Dermis lymphatic vessel endothelial cell (primary cell): ENCODE data around the gene ZBTB32. TPM values are rescaled to one million over a fixed set of nuclear protein-coding genes. Genes with fewer than 3 reads are reported as not detected.

ENCODE experiments used
- total RNA-seq: library from RNA; depleted of rRNA; stranded (reverse); fragments of >200 nt; gene quantifications from 2 replicates; pipeline ENCODE4 v1.2.1, GENCODE V29; 2014

ZBTB32 gene
- total RNA-seq = not detected in 2 replicates

GRCh38 chr19:35704218-35704617 lies at the start of gene ZBTB32:
Gene ZBTB32 (plus strand): TSS chr19:35704558. CDS start chr19:35714627, 10,069 bp downstream.

GRCh38 chr19:35666251-35666913 lies 38.0 kb upstream of the ZBTB32 start, which contains the start of gene UPK1A:
Gene UPK1A (plus strand): TSS chr19:35666517. CDS start chr19:35666813, 296 bp downstream.

GRCh38 chr19:35717665-35718344 lies 13.4 kb downstream of the ZBTB32 start, which contains the start of gene KMT2B:
Gene KMT2B (plus strand): TSS chr19:35718003. CDS start chr19:35718019, 16 bp downstream.

GRCh38 chr19:35742121-35742724 lies 37.9 kb downstream of the ZBTB32 start, which contains the start of gene IGFLR1:
Gene IGFLR1 (minus strand): TSS chr19:35742452. CDS start chr19:35741180, 1,272 bp downstream.

GRCh38 chr19:35745328-35746086 lies 41.1 kb downstream of the ZBTB32 start, which contains the start of the genes PSENEN and U2AF1L4:
Gene PSENEN (plus strand): TSS chr19:35745651. CDS start chr19:35745931, 280 bp downstream.
Gene U2AF1L4 (minus strand): TSS chr19:35745418. CDS start chr19:35745391, 27 bp downstream.

DNA sequence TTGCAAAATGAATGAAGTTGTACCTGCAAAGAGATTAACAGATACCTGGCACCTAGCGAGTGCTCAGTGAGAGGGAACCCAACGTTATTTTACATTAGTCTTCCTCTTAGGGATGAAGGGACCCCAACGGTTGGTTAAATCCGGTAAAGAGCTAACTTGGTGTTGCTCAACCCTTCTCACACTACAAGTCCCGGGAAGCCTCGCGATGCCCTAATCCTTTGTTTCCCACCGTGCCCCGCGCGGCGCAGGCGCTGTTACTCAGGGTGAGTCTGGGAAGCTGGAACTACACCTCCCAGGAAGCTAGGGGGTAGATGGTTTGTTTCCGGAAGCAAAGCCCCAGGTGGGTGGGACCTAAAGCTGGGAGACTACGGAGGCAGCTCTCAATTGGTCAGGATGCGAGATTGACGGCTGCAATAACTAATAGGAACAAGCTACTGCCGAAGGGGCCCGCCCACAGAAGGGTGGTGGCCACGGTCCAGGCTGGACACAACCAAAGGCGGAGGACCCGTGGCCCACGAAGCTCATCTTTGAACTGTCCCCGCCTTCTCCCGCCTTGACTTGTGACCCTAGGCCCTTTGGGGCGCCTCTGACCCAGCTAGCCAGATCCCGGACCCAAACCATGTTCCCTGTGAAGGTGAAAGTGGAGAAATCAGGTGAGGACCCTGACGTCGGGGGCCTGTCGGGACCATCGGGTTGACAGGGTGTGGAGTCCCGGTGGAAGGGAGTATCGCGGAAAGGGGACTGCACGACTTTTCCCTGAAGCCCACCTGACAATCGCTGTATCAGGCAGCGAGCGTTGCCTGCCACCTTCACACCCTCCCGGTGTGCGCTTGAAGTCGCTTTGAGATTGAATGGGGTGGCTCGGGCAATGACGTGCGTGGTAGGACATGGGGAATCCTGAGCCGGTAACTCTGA lies 44.0 kb downstream of the ZBTB32 start, which contains the start of gene LIN37:
LIN37 (plus strand) TSS at position 471 of the 915 bp plus-strand sequence; CDS start at position 620, 149 bp downstream.

DNA sequence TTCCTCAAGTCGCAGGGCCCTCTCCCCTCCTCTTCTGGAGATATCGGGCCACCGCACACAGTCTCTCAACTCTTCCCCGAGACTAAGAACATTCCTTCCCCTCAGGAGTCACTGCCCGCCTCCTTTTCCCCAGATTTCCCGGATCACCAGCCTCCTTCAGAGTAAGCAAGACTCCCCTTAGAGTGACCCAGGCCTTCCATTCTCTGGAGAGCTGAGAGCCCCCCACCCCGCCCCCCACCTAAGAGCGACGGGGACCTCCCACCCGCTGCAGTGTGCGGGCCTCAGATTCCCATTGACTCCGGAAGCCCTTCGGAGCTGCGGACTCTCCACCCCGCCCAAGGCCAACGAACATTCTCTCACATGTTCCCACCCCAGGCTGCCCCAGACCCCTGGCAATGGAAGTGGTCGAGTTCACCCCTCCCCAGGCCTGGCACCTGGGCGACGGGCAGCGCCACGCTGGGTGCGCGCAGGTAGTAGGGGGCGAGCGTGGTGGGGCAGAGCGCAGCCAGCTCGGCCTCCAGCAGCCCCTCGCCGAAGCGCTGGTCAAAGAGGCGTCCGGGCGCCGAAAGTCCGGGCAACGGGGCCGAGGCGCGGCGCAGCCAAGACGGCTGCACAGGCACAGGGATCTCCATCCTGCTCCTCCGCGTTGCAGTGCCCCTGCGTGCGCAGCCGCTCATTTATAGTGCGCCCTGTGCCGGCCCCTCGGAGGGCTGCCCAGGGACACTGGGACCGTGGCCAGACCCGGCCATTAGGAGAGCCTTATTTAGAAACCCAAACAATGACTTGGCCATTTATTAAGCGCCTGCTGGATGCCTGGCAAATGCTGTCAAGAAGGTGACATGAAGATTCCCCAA lies 52.2 kb downstream of the ZBTB32 start, which contains the start of gene HSPB6:
HSPB6 (minus strand) TSS at position 653 of the 854 bp plus-strand sequence; CDS start at position 632, 21 bp downstream.

DNA sequence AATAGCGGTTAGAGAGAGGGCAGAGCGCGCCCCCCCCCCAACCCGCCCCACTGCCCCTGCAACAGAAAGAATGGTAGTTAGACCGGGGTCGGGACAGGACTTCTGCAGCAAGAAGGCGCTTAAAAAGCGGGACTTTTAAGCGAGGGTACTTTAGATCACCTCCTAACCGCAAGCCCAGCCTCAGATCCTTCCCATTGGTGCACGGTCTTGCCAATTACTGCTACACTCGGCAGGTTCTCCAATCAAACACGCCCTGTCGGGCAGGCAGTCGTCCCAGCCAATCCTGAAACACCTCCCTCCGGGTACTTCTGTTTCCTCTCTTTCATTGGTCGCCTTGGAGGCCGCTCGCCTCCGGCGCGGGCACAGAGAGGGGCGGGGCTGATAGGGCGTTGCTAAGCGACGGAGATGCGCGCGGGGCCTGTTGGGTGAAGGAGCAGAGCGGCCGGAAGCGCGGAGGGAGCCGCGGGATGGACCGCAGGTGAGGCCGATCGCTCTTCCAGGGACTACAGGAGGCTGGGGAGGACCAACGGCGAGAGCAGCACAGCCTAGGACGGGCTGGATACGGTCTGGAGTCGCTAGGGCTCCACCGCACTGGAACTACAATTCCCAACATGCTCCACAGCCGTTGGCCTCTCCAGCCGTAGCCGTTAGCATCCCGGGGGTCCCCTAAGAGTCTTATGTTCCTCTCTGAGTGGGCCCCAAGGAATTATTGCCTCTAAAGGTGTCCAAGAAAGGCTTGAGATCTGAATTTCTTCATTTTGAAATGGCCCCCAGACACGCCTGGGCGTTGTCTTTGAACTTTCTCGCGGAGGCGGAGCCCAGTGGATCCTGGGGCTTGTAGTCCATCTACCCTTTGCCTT lies 53.6 kb downstream of the ZBTB32 start, which contains the start of gene PROSER3:
PROSER3 (plus strand) TSS at position 428 of the 860 bp plus-strand sequence; CDS start at position 468, 40 bp downstream.

Other genes starting within 250 kb of the ZBTB32 start
- not detected in 2 replicates for gene KRTDAP, start 214.1 kb upstream of the ZBTB32 start, total RNA-seq
- not detected in 2 replicates for gene DMKN, start 190.9 kb upstream of the ZBTB32 start, total RNA-seq
- gene SBSN, start 176.2 kb upstream of the ZBTB32 start, total RNA-seq = not detected in 2 replicates
- gene GAPDHS, start 171.1 kb upstream of the ZBTB32 start, total RNA-seq = 0.09 TPM in 1 of 2 replicates, not detected in the other
- 48.7 and 50.9 TPM in 2 replicates for gene TMEM147, start 158.9 kb upstream of the ZBTB32 start, total RNA-seq
- gene ATP4A, start 140.9 kb upstream of the ZBTB32 start, total RNA-seq = not detected in 2 replicates
- not detected in 2 replicates for gene PMIS2, start 118.4 kb upstream of the ZBTB32 start, total RNA-seq
- 3.3 and 3.5 TPM in 2 replicates for gene HAUS5, start 91.8 kb upstream of the ZBTB32 start, total RNA-seq
- gene RBM42, start 75.5 kb upstream of the ZBTB32 start, total RNA-seq = 26.0 and 28.3 TPM in 2 replicates
- gene ETV2, start 62.8 kb upstream of the ZBTB32 start, total RNA-seq = 0.17 and 0.87 TPM in 2 replicates
- 292 and 462 TPM in 2 replicates for gene COX6B1, start 56.2 kb upstream of the ZBTB32 start, total RNA-seq
- gene UPK1A, start 38.0 kb upstream of the ZBTB32 start, total RNA-seq = not detected in 2 replicates
- gene KMT2B, start 13.4 kb downstream of the ZBTB32 start, total RNA-seq = 4.2 and 4.3 TPM in 2 replicates
- gene IGFLR1, start 37.9 kb downstream of the ZBTB32 start, total RNA-seq = 0.34 and 0.65 TPM in 2 replicates
- 2.8 and 3.8 TPM in 2 replicates for gene U2AF1L4, start 40.9 kb downstream of the ZBTB32 start, total RNA-seq
- 17.0 and 19.9 TPM in 2 replicates for gene PSENEN, start 41.1 kb downstream of the ZBTB32 start, total RNA-seq
- gene LIN37, start 44.0 kb downstream of the ZBTB32 start, total RNA-seq = 4.0 and 4.3 TPM in 2 replicates
- gene HSPB6, start 52.5 kb downstream of the ZBTB32 start, total RNA-seq = 0.09 and 0.11 TPM in 2 replicates
- gene PROSER3, start 53.6 kb downstream of the ZBTB32 start, total RNA-seq = 0.95 and 1.1 TPM in 2 replicates
- 0.95 and 1.4 TPM in 2 replicates for gene ARHGAP33, start 71.0 kb downstream of the ZBTB32 start, total RNA-seq
- not detected in 2 replicates for gene PRODH2, start 108.3 kb downstream of the ZBTB32 start, total RNA-seq
- gene NPHS1, start 147.9 kb downstream of the ZBTB32 start, total RNA-seq = not detected in 2 replicates
- not detected in 2 replicates for gene KIRREL2, start 152.4 kb downstream of the ZBTB32 start, total RNA-seq
- 0.98 and 1.8 TPM in 2 replicates for gene APLP1, start 164.0 kb downstream of the ZBTB32 start, total RNA-seq
- gene NFKBID, start 196.0 kb downstream of the ZBTB32 start, total RNA-seq = 2.9 and 3.1 TPM in 2 replicates
- gene HCST, start 198.0 kb downstream of the ZBTB32 start, total RNA-seq = 0.17 and 0.54 TPM in 2 replicates
- gene TYROBP, start 203.7 kb downstream of the ZBTB32 start, total RNA-seq = not detected in 2 replicates
- 1.2 and 1.7 TPM in 2 replicates for gene LRFN3, start 231.8 kb downstream of the ZBTB32 start, total RNA-seq